ENCODE measurements around the gene NFIA.

Gene NFIA

DNA sequence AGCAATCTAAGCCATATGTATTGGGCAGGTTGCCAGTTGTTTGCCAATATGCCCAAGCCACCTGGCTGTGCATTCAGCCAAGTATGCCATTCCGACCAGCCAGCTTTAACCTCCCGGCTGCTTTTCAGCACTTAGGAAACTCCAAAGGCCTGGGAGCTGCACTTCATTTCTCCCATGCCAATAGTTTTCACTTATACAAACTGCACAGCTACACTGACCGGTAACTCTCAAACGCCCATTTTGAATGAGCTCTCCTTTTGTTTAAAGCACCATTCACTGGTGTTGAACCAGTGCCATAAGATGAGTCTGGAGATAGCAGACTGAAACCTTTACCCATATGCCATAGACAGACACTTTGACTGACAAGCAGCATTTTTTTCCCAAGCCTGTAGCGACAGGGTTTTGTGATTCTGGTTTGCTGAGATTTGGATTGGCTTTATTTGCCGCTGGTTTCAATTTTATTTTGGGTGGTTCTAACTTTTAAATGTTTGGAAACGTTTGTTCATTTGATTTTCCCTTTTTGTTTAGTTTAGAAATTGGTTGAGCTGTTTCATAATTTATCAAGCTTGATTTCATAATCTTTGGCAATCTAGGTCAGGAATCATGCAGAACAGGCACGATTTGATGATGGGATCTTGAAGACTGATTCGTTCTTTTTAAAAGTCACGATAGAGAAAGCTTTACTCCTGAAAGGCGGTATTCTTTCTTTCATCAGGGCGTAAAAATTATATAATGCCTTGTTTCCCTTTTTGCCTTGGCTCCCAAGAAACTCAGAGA lies 144.6 kb downstream of the NFIA start:
- no peak for DNase-seq

DNA sequence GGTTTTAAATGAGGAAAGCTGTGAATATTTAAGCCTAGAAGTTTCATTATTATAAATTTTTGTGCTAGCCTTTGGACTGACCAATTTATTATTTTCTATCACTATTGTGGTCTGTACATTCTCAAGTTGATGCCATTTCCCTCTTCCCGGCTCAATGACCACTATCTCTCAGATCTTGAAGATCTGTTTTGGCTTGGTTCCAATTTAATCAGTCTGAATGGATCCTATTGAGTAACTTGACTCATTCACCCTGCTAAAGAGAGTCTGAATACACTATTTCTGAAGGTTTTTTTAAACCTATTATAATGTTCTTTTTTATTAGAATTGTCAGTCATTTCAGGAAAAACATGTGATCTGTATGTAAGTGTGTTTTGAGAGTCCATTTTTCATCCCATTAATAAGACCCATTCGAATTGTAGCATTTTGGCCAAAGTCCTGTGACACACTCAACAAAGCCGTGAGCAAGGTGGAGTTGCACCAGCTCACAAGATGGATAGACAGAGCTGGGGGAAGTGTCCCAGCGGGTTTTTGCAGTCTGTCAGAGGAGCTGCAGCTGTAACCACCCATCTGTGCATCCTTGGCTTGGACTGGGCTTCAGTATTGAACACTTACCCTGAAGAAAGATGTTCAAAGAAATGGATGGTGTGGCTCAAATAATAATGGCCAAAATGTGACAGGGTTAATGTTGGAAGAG lies 145.6 kb downstream of the NFIA start:
- DNase-seq = no peak

DNA sequence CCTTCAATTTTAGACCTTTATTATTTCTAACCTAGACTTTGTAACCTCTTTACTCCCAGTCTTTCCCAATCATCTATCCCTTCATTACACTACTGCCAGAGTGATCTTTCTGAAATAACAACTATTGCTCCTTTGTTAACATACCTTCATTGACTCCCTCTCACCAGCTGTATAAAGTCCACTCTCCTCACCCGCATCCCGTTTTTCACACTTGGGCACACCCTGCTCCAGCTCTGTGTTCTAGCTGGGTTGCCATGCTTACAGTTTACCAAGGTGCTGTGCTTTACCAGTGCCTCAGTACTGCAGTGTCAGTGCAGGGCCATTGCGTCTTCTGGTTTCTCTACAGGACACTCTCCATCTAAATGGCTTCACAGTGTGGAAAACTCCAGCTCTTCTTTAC lies 148.2 kb downstream of the NFIA start:
- DNase-seq = no peak

DNA sequence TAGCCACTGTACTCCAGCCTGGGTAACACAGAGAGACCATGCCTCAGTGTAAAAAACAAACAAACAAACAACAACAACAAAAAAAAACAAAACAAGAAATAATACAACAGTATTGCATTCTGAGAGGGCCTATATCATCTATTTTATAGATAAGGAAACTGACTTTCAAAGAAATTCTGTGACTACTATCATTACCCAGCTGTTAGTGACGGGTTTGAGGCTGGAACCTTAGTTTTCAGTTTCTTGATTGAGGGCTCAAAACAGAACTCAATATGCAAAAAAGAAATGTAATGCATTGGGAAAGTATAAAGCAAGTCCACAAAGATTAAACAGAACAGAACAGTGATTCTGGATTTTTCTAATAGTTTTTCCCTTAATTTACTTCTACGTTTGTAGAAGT lies 149.4 kb downstream of the NFIA start:
- no peak for DNase-seq

DNA sequence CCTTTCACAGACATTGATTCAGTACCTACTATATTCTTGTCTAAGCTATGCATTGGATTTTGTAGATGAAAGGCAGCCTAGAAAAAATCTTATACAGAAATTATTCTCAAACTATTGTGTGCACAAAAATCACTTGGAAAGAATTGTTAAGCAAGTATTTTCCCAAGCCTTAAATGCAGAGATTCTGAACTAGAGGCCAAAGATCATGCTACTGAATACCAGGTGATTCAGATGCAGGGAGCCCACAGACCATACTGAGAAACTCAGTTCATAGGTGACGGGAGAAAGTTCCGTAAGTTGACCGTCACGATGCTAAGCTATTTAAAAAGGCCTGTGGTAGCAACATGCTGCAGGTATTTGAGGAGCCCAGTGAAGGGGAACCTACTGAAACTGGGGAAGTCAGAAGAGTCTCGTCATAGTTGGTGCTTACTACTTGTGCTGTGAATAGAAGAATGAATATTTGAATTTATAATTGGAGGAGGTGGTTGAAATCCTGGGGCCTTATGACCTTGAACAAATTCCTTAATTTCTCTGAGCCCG lies 150.8 kb downstream of the NFIA start:
- DNase-seq = no peak

DNA sequence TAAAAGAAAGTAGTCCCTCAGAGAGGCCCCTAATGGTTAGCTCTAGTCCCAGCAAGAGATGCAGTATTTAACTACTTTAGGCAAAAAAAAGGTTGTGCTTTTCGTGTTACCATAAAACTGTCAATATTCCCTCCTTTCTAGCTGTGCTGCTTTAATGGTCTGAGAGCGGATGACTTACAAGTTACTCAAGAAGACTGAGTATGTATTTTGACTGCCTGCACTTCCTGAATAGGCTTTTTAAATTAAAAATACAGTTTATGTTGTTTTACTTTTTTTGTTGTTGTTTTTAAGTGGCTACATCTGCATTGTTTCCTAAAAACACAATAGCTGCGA lies 152.2 kb downstream of the NFIA start:
- DNase-seq = no peak

DNA sequence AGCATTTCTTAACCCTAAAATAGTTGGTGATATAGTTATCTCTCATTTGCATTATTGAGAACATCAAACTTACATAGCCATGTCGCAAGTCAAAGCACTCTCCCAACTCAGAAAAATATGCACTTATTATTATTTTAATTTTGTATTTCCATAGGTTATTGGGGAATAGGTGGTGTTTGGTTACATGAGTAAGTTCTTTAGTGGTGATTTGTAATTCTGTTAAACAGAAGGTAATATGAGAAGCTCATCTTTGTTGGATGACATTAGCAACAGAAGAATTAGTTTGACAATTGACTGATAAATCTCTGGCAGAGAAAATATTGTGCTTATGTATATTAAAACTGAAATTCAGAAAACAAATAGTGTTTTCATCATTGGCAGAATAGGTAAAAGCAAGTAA lies 154.8 kb downstream of the NFIA start:
- DNase-seq = no peak

DNA sequence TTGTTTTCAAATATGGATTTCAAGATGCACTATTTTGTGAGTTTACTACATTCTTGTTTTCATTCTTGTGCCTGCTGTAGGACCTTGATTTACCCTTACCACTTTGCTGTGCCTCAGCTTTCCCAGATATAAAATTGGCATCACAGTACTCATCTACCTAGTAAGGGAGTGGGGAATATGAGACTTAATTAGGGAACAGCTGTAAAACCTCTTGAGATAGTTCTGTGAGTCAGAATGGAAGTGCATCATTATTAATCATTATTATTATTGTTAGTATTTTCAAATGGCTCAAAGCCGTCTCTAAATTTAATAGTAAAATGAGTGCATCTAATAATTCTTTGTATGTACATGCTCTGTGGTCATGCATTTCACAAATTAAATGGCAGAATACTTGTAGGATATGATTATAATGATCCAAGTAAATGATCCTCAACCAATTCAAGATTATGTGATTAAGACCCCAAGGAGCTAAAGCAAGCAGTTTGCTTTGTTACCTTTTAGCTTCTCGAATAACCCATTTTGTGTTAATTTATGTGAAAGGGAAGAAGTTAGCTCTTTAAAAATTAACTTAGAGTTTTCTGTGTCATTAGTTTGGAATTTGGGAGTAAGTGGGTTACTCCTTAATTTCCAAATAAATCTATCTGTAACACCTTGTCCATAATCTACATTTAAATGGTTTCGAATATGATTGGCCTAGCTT lies 155.4 kb downstream of the NFIA start:
- no peak for DNase-seq

DNA sequence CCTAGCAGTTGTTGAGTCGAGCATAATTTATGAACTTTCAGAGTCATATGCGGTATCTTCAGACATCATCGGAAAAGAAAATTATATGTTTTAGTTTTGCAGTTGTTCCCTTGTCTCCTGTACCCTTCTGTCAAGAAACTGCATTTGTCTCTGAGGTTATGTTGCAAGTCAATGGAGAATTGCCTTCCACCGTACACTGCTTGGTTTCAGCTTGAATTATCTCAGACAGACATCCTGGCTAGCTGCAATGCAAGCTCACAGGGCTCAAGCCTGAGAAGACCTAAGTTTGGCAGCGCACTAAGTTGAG lies 156.0 kb downstream of the NFIA start:
- no peak for DNase-seq

DNA sequence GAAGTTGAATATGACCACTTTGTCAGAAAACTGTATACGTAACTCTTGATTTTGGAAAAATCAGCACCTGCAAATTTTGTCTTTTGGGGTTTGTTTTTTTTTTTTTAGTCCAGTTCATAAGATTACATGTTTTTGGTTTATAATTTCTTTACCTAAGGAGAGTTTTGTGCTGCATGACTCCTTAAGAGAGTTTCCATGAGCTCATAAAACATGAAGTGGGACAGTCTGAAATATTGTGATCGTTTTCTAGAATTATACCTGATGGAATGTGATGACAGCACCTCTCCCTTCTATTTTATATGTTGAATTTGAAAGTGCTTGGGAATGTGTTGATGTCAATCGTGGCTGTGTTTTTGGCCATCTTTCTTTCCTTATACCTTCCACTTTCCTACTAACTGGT lies 158.5 kb downstream of the NFIA start:
- no peak for DNase-seq

DNA sequence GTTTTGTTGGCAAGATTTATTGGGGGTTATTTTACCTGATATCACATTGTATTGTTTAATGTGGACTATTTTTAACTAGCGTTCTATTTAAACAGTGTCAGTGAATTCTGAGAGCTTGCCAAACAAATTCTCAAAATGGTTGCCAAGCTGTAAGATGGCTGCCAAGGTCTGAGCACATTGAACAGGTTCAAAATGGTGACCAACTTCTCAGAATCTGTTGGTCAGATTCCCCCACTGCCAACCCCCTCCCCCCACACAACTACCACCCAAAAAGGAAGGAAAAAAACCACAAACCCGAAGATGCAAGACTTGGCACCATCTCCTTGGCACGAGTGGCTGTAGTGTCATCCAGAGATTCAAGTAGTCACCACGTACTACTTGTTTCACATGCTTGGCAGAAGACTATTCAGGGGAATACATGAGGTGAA lies 159.1 kb downstream of the NFIA start:
- DNase-seq = no peak

DNA sequence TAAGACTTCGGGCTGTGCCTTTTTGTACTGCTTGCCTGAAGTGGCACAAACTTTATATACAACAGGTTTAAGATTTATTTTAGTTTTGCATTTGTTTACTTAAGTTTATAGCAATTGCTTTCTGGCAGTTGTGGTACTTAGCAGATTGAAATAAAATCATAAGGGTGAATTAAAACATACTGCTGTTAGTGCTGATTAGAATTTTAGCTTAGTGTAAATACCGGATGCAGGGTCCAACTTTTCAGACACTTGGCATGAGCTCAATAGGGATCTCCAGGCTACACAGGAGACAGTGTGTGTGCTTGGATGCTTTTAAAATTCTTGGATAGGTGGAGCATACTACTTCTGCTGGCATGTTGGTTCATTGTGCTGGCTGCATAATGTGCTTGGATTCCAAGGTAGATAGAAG lies 159.6 kb downstream of the NFIA start:
- DNase-seq = no peak

DNA sequence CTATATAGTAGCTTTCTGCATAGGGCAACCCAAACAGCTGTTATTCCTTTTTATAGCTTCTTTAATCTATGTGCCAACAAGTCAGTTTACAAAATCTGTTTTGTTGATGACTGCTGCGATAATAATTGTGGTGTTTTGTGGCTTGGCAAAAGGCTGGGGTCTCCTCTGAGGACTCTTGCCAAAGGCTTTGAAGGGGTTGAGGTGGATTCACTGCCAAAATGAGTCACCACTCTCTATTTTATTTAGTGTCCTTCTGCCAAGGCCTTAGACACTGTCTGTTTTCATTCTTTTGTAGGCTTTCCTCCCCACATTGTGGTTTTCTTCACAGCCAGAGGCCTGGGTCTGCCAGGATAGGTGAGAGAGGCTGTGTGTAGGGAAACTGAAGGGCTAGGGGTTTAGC lies 161.8 kb downstream of the NFIA start:
- no peak for DNase-seq

DNA sequence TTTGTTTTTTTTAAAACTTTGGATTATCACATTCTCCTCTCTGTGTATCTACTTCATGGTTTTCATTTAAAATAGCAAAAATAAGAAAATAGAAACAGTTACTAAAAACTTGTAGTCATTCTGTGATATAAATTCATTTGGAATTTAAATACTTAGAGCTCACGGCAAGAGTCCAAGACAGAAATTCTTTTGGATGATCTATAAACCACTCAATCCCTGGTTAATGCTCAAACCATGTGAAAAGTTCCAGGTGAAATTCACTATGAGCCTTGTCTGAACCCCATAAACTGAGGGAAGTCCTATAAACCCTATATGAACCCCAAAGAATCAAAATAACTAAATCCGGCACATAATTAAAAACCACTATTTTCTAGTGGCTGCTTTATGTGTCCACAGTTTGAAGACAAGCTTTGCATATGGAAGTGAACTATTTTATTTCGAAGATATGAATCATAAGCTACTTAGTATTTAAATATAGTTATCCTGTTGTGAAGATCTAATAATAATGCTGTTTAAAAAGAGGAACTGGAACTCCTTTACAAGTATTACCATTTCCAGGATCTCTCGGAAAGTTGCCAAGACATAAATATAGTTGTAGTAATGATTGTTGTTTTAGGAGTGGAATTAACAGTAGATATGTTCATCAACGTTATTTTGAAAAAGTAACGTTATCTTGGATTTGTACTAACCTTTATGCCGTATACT lies 163.5 kb downstream of the NFIA start:
- no peak for DNase-seq

DNA sequence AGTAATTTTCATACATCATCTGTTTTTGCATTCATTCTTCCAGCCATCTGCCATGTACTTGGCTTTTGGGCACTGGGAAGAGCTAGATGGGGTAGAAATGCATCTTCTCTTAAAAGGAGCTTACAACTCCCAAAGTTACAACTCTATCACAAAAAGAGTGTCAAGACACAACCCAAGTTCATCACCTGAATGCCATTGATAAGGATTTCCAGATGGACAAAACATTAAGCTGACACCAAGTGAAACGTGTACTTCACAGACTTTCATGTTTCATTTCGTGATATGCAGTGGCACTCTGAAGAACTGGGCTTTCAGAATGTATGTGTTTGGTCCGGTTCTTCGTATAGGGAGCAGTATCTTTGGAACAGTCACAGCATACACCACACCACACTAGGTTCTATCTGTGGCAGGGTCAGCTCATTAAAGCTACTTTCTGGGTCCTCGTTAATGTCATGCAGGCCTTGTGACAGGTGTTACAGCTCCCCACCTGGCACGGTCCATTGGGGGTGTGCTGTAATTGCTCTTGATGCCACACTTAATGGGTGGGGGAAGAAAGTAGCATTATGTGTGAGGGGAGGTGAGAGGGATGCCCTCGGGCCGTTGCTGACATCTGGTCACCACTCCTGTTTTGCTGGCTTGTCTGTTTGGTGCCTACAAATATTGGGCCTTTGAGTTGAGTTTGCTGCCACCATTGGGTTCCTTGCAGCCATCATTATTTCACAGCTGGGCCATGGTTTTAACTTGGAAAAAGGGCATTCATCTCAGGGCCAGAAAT lies 164.9 kb downstream of the NFIA start:
- no peak for DNase-seq

DNA sequence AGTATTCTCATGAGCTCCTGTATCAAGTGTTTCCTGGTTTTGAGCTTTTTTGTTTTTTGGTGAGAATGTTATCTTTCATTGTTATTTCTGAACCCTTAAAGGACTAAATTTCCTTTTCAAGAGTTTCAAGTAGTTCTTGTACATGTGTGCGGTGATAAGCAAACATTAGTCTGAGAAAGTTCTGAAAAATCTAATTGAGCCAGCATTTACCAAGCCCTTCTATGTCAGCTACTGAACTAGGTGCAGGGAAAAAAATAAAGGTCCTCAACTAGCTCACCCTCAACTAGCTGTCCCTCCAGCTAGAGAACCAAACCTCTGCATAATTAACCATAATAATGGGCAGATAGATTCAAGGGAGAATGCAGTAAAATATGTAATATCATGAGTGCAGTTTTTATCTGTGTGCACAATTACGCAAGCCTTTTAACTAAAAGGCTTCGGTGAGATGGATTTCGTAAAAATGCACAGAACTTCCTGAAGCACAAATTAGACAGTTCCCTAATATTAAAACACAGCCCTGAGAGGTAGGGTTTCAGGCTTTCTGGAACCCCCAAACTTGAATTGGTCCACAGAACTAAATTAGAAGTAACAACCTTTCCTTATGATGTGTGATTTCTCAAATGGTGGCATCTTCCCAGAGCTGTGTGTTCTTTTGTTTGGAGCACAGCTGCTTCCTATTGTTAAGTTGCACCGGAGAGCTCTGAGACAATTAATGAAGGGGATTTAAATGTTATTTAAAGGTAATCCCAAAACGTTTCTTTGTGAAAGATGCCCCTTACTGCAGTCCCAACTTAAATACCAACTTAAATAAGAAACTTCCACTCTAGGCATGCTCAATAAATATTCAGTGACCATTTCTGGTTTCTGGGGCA lies 165.8 kb downstream of the NFIA start:
- DNase-seq = no peak

DNA sequence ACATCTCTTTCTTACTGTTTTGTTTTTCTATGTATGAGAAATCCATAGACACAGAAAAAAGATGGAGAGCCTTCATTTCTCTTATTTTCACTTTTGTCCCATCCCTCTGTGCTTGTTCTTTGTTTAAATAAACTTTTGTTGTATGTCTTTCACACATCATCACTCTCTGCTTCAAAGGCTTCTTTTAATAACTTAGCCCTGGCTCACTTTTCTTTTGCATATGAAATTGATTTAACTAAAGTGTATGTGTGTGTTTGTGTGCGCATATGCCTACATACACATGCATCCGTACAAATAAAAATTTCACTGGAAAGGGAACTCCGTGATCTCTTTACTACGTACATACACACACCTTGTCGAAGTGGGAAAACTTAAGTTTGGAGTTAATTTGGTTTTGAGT lies 168.6 kb downstream of the NFIA start:
- DNase-seq = no peak

DNA sequence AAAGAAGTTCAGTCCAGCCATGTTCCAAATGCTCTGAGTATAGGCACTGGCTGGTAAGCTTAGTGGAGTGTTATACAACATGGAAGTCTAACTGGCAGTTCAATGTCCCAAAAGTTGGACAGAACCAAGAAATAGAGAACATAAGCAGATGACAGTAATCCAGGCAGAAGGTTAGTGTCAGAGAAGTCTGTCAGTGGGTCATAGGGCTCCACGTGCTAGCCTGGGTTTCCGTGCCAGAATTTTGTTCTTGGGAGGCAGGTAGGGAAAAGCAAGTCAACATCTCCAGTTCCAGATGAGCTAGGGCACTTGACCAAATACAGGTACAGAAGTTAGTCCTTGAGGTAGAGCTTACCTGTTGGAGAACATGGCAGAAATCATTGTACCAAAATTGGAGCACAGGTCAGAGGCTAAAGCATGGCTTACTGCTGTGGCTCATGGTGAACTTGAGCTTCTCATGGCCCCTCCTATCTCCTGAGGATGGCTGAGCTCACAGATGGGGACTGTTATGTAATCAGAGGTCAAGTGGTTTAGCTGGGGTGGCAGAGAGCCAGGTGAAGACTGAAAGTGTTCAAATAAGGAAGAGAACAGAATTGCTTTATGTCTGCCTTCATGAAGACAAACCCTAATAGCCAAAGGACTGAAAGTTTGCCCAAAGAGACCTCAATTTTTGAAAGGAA lies 170.8 kb downstream of the NFIA start:
- peak; percentile 23 for DNase-seq

DNA sequence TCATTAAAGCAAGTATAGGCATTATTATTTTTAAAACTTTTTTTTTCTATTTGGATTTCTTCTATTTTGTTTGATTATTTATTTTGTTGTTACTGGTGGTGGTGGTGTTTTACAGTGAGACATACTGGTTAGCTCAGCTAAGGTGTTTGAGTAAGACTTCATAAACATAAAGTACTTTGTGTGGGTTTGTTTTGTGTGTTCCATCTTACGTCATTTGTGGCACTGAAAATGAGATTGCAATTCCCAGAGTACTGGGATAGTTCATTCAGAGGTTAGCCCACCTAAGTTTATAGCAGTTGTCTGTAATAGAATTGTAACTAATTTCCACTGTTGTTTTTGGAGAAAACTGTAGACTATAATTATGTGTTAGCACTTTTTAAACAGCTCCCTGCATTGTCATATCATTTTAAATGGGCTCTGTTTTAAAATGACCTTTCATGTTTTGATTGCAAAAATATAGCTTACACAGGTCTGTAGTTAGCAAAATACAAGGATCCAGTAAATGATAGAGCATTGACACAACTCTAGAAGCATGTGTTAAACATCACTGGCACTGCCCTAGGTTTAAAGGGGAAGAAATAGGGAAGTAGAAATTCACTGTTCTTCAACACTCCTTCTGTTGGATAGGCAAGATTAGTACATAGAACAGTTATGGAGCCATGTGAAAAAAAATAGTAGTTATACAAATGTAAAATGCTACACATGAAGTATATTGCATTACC lies 171.7 kb downstream of the NFIA start:
- DNase-seq = no peak

DNA sequence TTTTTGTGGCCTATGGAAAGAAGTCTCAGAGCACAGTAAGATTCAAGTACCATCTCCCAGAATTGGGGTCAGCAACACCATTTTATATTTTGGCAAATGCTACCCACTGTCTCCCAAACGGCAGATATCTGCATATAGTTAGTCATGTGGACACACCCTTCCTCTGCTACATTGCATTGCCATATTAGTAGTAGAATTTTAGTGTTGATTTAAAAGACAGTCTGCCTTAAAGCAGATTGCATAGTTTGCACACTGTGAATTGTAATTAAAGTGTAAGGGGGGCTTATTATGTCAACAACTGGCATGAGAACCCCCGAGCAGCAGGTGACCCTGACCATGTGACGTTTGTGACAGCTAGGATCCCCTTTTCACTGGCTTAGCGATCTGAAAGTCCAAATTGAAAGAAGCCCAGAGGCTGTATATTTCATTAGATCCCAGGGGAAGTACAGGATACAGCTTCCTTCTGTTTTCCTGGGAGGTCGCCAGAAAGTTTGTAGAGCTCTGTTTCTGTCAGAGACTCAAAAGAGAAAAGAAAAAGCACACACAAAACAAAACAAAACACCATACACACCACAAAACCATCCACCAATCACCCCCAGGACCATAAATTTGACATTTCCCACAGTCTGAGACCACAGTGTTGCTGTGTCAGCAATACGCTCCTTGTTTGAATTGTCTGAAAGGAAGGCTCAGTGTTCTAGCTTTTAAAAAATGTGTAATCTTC lies 172.4 kb downstream of the NFIA start:
- no peak for DNase-seq

All from NCI-H748 treated with DMSO at 0.1 percent for 48 hours (cell line).